Muscle of leg (tissue), 11 donors: ENCODE measurements around the gene FMO5. TPM values are rescaled to one million over a fixed set of nuclear protein-coding genes. Genes with fewer than 3 reads are reported as not detected.
"Not testable (repeated sequence)": the region's sequence is repeated elsewhere in the genome, so short reads cannot be mapped to it uniquely, and the experiment has no call there.

Experiments
- DNase-seq: peaks from one replicate; pipeline ENCODE4 v3.0.0; 2013
- H3K27ac ChIP-seq: one replicate; pipeline ENCODE4 v1.5.1; 2013; ENCODE audit warnings: mild to moderate bottlenecking, low read length, control low read depth
- H3K27me3 ChIP-seq: one replicate; pipeline ENCODE4 v1.6.1; 2013; ENCODE audit warnings: low read length; ENCODE audit not compliant: control insufficient read depth, insufficient read depth
- H3K36me3 ChIP-seq: one replicate; pipeline ENCODE4 v1.6.1; 2013; ENCODE audit warnings: low read length; ENCODE audit not compliant: control insufficient read depth, insufficient read depth
- H3K4me1 ChIP-seq: one replicate; pipeline ENCODE4 v1.6.1; 2013; ENCODE audit warnings: low read length; ENCODE audit not compliant: control insufficient read depth, insufficient read depth
- H3K4me3 ChIP-seq: one replicate; pipeline ENCODE4 v1.5.1; 2013; ENCODE audit warnings: low read length, control low read depth
- H3K9me3 ChIP-seq: replicated peaks from 2 replicates; pipeline ENCODE4 v1.6.1; 2013; ENCODE audit warnings: low read depth, low read length; ENCODE audit not compliant: control insufficient read depth
- WGBS: methylation state at CpG from one replicate; pipeline ENCODE4 v1.1.5; 2013; ENCODE audit warnings: missing lambda C conversion rate; ENCODE audit not compliant: insufficient coverage; 5-methylcytosine and 5-hydroxymethylcytosine counted together
- polyA plus RNA-seq, 8 donors: library from polyadenylated mRNA; unstranded; fragments of 120-200 nt; gene quantifications; one replicate each; pipeline versions ENCODE4 v1.2.1 to v1.2.3, GENCODE V29; 2013; ENCODE audit warnings: inconsistent platforms in 1 of 8, low replicate concordance in 1 of 8; ENCODE audit not compliant: insufficient read length in 8 of 8, insufficient read depth in 1 of 8
- total RNA-seq: library from RNA; stranded (reverse); fragments of 120-200 nt; gene quantifications from one replicate; pipeline ENCODE4 v1.2.4, GENCODE V29; 2013

Gene FMO5
- total and polyA plus RNA-seq, 9 donors, result 1.0 to 2.5 (median 2.1) TPM

DNA sequence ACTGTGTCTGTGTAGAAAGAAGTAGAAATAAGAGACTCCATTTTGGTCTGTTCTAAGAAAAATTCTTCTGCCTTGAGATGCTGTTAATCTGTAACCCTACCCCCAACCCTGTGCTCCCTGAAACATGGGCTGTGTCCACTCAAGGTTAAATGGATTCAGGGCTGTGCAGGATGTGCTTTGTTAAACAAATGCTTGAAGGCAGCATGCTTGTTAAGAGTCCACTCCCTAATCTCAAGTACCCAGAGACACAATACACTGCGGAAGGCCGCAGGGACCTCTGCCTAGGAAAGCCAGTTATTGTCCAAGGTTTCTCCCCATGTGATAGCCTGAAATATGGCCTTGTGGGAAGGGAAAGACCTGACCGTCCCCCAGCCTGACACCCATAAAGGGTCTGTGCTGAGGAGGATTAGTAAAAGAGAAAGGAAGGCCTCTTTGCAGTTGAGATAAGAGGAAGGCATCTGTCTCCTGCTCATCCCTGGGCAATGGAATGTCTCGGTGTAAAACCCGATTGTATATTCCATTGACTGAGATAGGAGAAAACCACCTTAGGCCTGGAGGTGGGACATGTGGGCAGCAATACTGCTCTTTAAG is 15.1 kb upstream of the FMO5 start:
- not testable (repeated sequence) for H3K27me3 ChIP-seq, H3K9me3 ChIP-seq, DNase-seq, H3K4me1 ChIP-seq, H3K27ac ChIP-seq, H3K36me3 ChIP-seq, H3K4me3 ChIP-seq
- no CpG with 5 or more reads among the region's 5 CpGs for WGBS

- H3K4me1 ChIP-seq, result peaks cover 4% of the 10 kb centered on the region
- no peak for DNase-seq
- H3K36me3 ChIP-seq, result no peaks in the 10 kb centered on the region
- H3K4me3 ChIP-seq, result no peak overlapping the region
- H3K27ac ChIP-seq, result no peak overlapping the region
- H3K9me3 ChIP-seq, result no peaks in the 10 kb centered on the region
- 86% methylated on average over 9 of the region's 11 CpGs for WGBS
- peaks cover 2% of the 10 kb centered on the region for H3K27me3 ChIP-seq
Observed at GRCh38 chr1:147238925-147239820, 14.0 kb upstream of the FMO5 start.

- peaks cover 4% of the 10 kb centered on the region for H3K4me1 ChIP-seq
- H3K4me3 ChIP-seq, result no peak overlapping the region
- no peak for DNase-seq
- H3K27ac ChIP-seq, result no peak overlapping the region
- peaks cover 2% of the 10 kb centered on the region for H3K27me3 ChIP-seq
- H3K36me3 ChIP-seq, result no peaks in the 10 kb centered on the region
- 86% methylated on average over 1 of the region's 3 CpGs for WGBS
- H3K9me3 ChIP-seq, result no peaks in the 10 kb centered on the region
Observed at GRCh38 chr1:147238053-147238902, 13.1 kb upstream of the FMO5 start.

- Histone ChIP-seq H3K9me3 (no peaks in the 10 kb centered on the region), H3K27me3 (peaks cover 2% of the 10 kb centered on the region), H3K36me3 (no peaks in the 10 kb centered on the region), H3K4me1 (peaks cover 2% of the 10 kb centered on the region), H3K4me3 (no peak overlapping the region), H3K27ac (no peak overlapping the region)
- no peak for DNase-seq
- WGBS, result 41% methylated on average over 2 of the region's 3 CpGs
Observed at GRCh38 chr1:147236959-147237791, 12.0 kb upstream of the FMO5 start.

DNA sequence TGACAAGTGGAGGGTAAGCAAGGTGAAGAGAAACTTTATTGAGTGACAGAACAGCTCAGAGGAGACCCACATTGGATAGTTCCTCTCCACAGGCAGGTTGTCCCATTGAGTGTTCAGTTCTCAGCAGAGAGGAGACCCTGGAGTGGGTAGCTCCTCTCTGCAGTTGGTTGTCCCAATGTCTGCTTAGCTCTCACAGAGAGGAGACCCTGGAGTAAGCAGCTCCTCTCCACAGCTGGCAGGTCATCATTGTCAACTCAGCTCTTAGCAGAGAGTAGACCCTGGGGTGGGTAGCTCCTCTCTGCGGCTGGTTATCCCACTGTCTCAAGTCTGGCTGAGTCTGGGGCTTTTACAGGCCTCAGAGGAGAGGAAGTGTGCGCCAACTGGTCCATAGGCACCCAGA is 11.3 kb upstream of the FMO5 start:
- H3K9me3 ChIP-seq, result no peaks in the 10 kb centered on the region
- 89% methylated on average over 2 of the region's 2 CpGs for WGBS
- no peak for DNase-seq
- no peaks in the 10 kb centered on the region for H3K4me1 ChIP-seq
- peaks cover 2% of the 10 kb centered on the region for H3K27me3 ChIP-seq
- H3K4me3 ChIP-seq, result no peak overlapping the region
- H3K27ac ChIP-seq, result no peak overlapping the region
- no peaks in the 10 kb centered on the region for H3K36me3 ChIP-seq

GRCh38 chr1:147235822-147236221 is 10.7 kb upstream of the FMO5 start:
- Histone ChIP-seq H3K4me3 (no peak overlapping the region), H3K4me1 (no peaks in the 10 kb centered on the region)
- WGBS, result no CpG with 5 or more reads among the region's 1 CpG

GRCh38 chr1:147233903-147234302 is 8.8 kb upstream of the FMO5 start:
- 78% methylated on average over 4 of the region's 8 CpGs for WGBS
- not testable (repeated sequence) for H3K4me1 ChIP-seq, H3K9me3 ChIP-seq, H3K4me3 ChIP-seq, H3K27ac ChIP-seq, DNase-seq, H3K27me3 ChIP-seq, H3K36me3 ChIP-seq

More at GRCh38 chr1:147235822-147236221, 10.7 kb upstream of the FMO5 start:
- no peak overlapping the region for H3K27ac ChIP-seq
- no peaks in the 10 kb centered on the region for H3K9me3 ChIP-seq
- no peaks in the 10 kb centered on the region for H3K36me3 ChIP-seq
- peaks cover 2% of the 10 kb centered on the region for H3K27me3 ChIP-seq
- no peak for DNase-seq

GRCh38 chr1:147231032-147231431 is 5.9 kb upstream of the FMO5 start:
- H3K9me3 ChIP-seq, H3K36me3 ChIP-seq, DNase-seq, H3K4me3 ChIP-seq, H3K27ac ChIP-seq, H3K4me1 ChIP-seq, H3K27me3 ChIP-seq: not testable (repeated sequence)
- WGBS, result no CpG with 5 or more reads among the region's 5 CpGs

DNA sequence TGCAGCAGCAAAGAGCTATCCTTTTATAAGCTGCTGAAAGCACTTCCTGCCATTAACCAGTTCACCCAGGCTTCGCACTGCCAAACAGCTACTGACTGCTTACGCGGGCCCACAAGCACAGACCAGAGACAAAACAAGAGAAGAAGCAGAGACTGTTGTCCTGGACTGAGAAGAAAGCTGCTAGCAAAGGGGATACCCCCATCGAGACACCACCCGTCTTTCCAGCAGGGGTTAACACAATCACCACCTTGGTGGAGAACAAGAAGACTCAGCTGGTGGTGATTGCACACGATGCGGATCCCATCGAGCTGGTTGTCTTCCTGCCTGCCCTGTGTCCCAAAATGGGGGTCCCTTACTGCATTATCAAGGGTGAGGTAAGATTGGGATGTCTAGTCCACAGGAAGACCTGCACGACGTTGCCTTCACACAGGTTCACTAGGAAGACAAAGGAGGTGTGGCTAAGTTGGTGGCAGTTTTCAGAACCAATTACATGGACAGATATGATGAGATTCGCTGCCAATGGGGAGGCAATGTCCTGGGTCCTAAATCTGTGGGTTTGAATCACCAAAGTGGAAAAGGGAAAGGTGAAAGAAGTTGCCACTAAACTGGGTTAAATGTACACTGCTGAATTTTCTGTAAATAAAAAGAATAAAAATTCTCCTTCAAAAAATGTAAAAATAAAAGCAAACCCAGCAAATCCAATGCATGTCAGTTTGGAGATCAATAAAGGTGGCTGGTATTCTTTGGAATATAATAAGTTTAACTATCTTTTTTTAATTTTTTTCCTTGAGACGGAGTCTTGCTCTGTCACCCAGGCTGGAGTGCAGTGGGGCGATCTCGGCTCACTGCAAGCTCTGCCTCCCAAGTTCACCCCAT is 1.2 kb downstream of the FMO5 start:
- 50% methylated on average over 9 of the region's 14 CpGs for WGBS
- Histone ChIP-seq H3K4me1 (peaks cover 4% of the 10 kb centered on the region), H3K9me3 (no peaks in the 10 kb centered on the region), H3K27me3 (no peaks in the 10 kb centered on the region), H3K36me3 (no peaks in the 10 kb centered on the region), H3K4me3 (no peak overlapping the region), H3K27ac (no peak overlapping the region)
- DNase-seq, result no peak
